ENCODE results near the gene FCN1.
"Not testable (repeated sequence)": the region's sequence is repeated elsewhere in the genome, so short reads cannot be mapped to it uniquely, and the experiment has no call there.

Gene FCN1

GRCh38 chr9:134869554-134870300 is 48.0 kb downstream of the FCN1 start:
- Mint-ChIP-seq H3K9me3 (no peaks in the 10 kb centered on the region), H3K27ac (no peak overlapping the region), H3K4me3 (no peak overlapping the region), H3K4me1 (no peaks in the 10 kb centered on the region), H3K36me3 (no peaks in the 10 kb centered on the region), H3K27me3 (no peaks in the 10 kb centered on the region)

DNA sequence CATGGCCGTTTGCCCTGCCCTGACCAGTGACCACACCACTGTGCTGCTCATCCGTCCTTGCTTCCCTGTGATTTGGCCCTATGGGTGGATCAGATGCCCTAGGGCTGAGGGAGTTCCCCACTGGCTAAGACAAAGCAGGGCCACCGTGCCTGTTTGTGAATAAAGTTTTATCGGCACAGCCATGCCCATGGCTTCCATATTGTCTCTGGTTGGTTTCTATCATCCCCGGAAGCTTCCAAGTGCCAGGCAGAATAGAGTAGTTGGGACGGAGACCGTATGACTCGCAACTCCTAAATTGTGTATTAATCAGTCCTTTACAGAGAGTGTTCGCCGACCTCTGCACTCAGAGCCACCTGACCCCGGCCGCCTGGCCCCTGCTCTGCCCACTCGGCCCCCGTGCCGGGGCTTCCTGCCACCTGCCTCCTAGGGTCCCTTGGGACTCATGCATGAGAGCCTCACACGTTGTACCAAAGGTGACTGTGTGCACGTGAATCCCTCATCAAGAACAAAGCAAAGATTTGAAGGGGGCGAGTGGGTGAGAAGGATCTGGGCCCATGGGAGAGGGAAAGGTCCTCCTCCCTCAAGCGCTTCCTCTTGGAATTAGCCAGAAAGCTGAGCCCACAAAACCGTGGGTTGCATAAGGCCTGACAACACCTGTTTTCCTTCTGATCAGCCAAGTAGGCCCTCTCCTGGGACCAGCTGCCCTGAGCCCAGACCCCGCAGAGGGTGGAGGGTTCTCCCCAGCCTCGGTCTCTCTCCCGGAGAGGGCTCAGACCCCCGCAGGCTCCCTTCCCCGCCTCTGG is 48.8 kb downstream of the FCN1 start:
- no peak overlapping the region for H3K27ac Mint-ChIP-seq
- H3K36me3 Mint-ChIP-seq = no peaks in the 10 kb centered on the region
- no peak overlapping the region for H3K4me3 Mint-ChIP-seq
- no peaks in the 10 kb centered on the region for H3K9me3 Mint-ChIP-seq
- H3K27me3 Mint-ChIP-seq = no peaks in the 10 kb centered on the region
- H3K4me1 Mint-ChIP-seq = no peaks in the 10 kb centered on the region

- H3K4me1 Mint-ChIP-seq = no peaks in the 10 kb centered on the region
- H3K27me3 Mint-ChIP-seq = no peaks in the 10 kb centered on the region
- H3K9me3 Mint-ChIP-seq = no peaks in the 10 kb centered on the region
- H3K27ac Mint-ChIP-seq = no peak overlapping the region
- H3K4me3 Mint-ChIP-seq = no peak overlapping the region
- H3K36me3 Mint-ChIP-seq = no peaks in the 10 kb centered on the region
Observed at GRCh38 chr9:134867917-134868750, 49.6 kb downstream of the FCN1 start.

- H3K4me3 Mint-ChIP-seq = no peak overlapping the region
- H3K36me3 Mint-ChIP-seq = no peaks in the 10 kb centered on the region
- no peaks in the 10 kb centered on the region for H3K9me3 Mint-ChIP-seq
- no peaks in the 10 kb centered on the region for H3K4me1 Mint-ChIP-seq
- no peak overlapping the region for H3K27ac Mint-ChIP-seq
- no peaks in the 10 kb centered on the region for H3K27me3 Mint-ChIP-seq
Observed at GRCh38 chr9:134864821-134865190, 52.9 kb downstream of the FCN1 start.

DNA sequence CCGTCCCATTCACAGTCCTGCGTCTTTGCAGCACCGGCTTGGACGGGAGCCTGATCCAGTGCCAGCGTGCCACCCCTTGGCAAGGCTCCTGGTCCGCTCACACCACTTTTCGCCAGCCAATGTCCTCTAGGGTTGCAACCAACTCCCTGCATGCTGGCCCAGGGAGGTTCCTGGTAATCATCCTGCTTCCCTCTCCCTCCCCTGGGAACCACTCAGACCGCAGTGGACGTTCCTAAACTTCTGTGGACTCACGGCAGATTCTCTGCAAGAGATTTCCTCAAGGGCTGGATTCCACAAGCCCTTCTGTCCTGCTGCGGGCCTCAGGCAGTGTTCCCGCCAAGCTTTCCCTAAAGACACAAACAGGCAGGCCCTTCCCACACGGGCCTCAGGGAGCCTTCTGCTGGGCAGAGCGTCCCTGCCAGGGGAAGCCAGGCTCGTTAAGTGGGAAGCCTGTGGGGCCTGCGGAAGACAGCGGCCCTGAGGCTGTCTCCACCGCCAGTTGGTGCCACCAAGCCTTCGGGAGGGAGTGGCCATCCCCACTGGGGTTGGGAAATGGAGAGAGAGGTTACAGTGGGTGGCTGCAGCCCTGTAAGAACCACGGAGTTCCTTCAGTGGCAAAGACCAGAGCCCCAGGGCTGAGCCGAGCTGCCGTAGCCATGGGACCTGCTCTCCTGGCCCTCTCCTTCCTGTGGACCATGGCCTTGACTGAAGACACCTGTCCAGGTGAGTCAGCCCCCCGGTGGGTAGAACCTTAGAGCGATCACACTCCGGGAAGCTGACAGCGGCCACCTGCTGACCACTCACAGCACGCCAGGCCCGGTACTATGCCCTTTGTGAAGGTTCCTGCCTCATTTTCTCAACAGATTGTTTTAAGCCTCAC is 53.5 kb downstream of the FCN1 start:
- no peak overlapping the region for H3K4me3 Mint-ChIP-seq
- H3K4me1 Mint-ChIP-seq = no peaks in the 10 kb centered on the region
- H3K36me3 Mint-ChIP-seq = no peaks in the 10 kb centered on the region
- no peak overlapping the region for H3K27ac Mint-ChIP-seq
- H3K9me3 Mint-ChIP-seq = no peaks in the 10 kb centered on the region
- no peaks in the 10 kb centered on the region for H3K27me3 Mint-ChIP-seq

- Mint-ChIP-seq H3K36me3 (no peaks in the 10 kb centered on the region), H3K9me3 (no peaks in the 10 kb centered on the region), H3K27me3 (no peaks in the 10 kb centered on the region), H3K4me1 (no peaks in the 10 kb centered on the region), H3K27ac (no peak overlapping the region), H3K4me3 (no peak overlapping the region)
Observed at GRCh38 chr9:134863306-134863902, 54.3 kb downstream of the FCN1 start.

GRCh38 chr9:134861595-134862334 is 55.9 kb downstream of the FCN1 start:
- Mint-ChIP-seq H3K4me1 (no peaks in the 10 kb centered on the region), H3K27ac (no peak overlapping the region), H3K4me3 (no peak overlapping the region), H3K27me3 (peaks cover 8% of the 10 kb centered on the region), H3K9me3 (peaks cover 5% of the 10 kb centered on the region), H3K36me3 (no peaks in the 10 kb centered on the region)

DNA sequence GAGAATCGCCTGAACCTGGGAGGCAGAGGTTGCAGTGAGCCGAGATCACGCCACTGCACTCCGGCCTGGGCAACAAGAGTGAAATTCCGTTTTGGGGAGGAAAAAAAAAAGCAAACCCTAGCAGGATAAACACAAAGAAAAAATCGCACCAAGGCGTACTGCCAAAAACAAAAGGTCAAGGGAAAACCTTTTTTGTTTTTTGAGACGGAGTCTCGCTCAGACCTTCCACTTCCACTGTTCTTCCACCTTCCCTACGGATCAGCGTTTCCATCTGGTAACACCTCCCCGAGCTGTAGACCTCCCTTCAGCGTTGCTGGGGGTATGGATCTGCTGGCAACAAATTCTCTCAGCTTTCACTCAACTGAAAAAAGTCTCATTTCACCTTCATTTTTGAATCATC is 57.2 kb downstream of the FCN1 start:
- Mint-ChIP-seq H3K27me3 (peaks cover 11% of the 10 kb centered on the region), H3K36me3 (no peaks in the 10 kb centered on the region), H3K4me3 (no peak overlapping the region), H3K9me3 (peaks cover 5% of the 10 kb centered on the region), H3K4me1 (no peaks in the 10 kb centered on the region), H3K27ac (no peak overlapping the region)

DNA sequence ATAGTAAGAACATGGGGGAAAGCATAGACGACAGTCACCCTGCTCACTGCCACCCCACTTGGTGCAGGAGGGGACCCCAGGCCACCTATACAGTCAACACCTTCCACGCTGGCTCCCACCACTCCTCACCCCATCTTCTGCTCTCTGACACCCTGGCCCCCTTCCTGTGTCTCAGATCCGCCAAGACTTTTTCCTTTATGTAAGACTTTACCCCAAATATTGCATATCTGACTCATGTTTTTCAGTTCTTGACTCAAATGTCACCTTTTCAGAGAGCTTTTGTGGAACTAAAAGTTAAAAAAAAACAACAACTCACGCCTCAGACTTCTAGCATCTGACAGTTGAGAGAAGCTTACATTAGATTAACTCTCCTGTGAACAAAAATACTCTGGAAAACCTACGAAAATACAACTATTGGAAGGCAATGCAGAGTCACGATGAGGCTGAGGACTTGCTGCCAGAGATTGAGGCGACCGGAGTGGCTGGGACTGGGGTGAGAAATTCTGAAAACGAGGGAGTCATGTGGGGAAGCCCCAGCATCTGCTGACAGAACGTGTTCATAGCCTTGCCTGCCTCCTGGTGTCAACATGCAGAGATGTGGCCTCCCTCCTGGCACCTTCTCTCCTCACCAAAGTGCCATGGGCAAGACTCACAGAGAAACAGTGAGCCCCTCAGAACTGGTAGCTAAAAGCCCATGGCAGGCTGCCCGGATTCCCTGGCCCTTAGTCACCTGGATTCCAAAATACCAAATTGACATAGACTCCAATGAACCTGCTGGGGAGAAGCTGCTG is 59.5 kb downstream of the FCN1 start:
- peaks cover 13% of the 10 kb centered on the region for H3K27me3 Mint-ChIP-seq
- no peak overlapping the region for H3K4me3 Mint-ChIP-seq
- H3K27ac Mint-ChIP-seq = no peak overlapping the region
- H3K4me1 Mint-ChIP-seq = no peaks in the 10 kb centered on the region
- H3K9me3 Mint-ChIP-seq = peaks cover 5% of the 10 kb centered on the region
- H3K36me3 Mint-ChIP-seq = no peaks in the 10 kb centered on the region

DNA sequence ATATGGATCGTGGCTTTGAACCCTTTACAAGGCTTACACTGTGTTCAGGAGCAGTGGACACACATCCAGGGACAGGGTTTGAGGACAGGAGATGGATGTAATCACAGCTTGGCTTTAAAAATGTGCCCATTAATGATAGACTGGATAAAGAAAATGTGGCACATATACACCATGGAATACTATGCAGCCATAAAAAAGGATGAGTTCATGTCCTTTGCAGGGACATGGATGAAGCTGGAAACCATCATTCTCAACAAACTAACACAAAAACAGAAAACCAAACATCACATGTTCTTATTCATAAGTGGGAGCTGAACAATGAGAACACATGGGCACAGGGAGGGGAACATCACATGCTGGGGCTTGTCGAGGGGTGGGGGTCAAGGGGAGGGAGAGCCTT is 60.3 kb downstream of the FCN1 start:
- not testable (repeated sequence) for H3K9me3 Mint-ChIP-seq, H3K36me3 Mint-ChIP-seq, H3K4me1 Mint-ChIP-seq, H3K27ac Mint-ChIP-seq, H3K4me3 Mint-ChIP-seq
- H3K27me3 Mint-ChIP-seq = peaks cover 13% of the 10 kb centered on the region

GRCh38 chr9:134855900-134856377 is 61.8 kb downstream of the FCN1 start:
- no peak overlapping the region for H3K4me3 Mint-ChIP-seq
- peak overlapping the region; percentile 62 for H3K27ac Mint-ChIP-seq
- peaks cover 13% of the 10 kb centered on the region for H3K27me3 Mint-ChIP-seq
- H3K9me3 Mint-ChIP-seq = peaks cover 5% of the 10 kb centered on the region
- H3K4me1 Mint-ChIP-seq = no peaks in the 10 kb centered on the region
- no peaks in the 10 kb centered on the region for H3K36me3 Mint-ChIP-seq

Measured in activated naive CD4-positive, alpha-beta T cell treated with anti-CD3 and anti-CD28 coated beads, Interleukin-2, amount 50 U/mL, for 24 hours (primary cell).